ENCODE measurements around the gene PHACTR1.

- TF ChIP-seq EZH2 (IDR thresholded peaks at IDR 0.05; ENCODE audit: insufficient read depth, poor library complexity, severe bottlenecking) (no peak), EZH2phosphoT487 (IDR thresholded peaks at IDR 0.05; ENCODE audit: insufficient read depth, low read depth) (no peak)
Observed at GRCh38 chr6:12761376-12762115, 45.0 kb downstream of the PHACTR1 start.

All from GM23248 (cell line).